NCI-H2171 (cell line): Measurements from ENCODE around the gene GALNS.

Experiments used
- DNase-seq: peaks from one replicate; lab custom pipeline; 2025; lab: John Stamatoyannopoulos, UW

Gene GALNS

GRCh38 chr16:88856122-88856827, 472 bp downstream of the GALNS start:
- no peak for DNase-seq

- no peak for DNase-seq
Measured at GRCh38 chr16:88855736-88856121, 1.0 kb downstream of the GALNS start.

GRCh38 chr16:88855176-88855575, 1.6 kb downstream of the GALNS start:
- no peak for DNase-seq

GRCh38 chr16:88854306-88855111, 2.2 kb downstream of the GALNS start:
- DNase-seq: no peak

DNA sequence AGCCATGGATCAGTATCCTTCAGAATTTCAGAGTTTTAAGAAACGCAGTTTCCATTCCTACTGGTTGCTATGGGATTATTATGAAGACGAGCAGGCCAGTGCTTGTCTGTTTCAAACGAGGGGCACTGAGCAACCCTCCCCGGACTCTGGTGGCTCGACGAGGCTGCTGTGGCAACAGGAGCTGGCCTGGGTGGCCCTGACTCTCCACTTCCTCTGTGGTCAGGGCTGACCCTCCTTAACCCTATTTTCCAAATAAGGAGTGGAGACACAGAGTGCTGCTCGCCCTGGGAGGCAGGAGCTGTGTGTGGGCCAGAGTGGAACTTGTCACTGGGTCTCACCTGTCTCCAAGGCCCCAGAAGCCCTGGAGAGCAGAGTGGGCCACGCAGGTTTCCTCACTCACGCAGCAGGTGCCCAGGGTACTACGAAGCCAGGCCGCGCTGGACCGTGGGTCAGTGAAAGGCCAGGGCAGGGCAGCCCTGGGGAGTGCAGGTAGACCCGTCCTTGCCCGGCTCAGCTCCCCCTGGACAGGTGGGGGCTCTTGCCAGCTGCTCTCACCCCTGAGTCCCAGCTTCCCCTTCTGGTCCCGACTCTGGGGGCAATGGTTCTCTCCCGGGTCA, 3.3 kb downstream of the GALNS start:
- DNase-seq: no peak

DNA sequence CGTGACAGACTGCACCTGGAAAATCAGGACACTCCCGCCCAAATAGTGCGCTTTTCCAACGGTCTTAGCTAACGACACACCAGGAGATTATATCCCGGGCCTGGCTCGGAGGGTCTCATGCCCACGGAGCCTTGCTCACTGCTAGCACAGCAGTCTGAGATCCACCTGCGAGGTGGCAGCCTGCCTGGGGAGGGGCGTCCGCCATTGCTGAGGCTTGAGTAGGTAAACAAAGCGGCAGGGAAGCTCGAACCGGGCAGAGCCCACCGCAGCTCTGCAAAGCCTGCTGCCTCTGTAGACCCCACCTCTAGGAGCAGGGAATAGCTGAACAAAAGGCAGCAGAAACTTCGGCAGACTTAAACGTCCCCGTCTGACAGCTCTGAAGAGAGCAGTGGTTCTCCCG, 5.1 kb downstream of the GALNS start:
- DNase-seq: no peak

DNA sequence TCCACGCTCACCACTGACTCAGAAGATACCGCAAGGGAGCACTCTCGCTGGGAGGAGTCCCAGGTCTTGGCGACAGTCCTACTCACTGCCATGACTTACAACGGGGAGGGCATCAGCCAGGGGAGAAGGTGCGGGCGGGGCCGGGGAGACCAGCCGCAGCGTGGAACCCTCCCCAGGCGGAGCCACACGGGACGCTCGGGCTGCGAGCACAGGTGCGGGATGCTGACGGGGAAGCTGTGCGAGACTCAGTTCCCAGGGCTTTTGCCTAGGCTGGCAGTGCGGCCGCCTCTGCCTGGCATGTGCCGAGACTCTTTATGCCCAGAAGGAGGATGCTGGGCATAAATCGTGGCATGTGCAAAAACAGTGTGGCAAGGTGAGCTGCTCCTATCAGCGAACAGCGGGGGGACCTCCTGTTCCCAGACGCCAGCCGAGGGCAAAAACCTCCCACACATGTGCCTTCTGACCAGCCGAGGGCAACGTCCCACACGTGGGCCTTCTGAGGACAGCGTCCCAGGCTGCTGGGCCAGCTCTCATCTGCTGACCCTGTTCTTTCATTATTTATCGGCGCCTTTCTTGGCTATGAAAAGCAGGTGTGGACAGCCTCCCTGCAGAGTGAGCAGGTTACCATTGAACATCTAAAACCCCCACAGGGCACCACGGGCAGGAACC, 6.1 kb downstream of the GALNS start:
- DNase-seq: no peak

DNA sequence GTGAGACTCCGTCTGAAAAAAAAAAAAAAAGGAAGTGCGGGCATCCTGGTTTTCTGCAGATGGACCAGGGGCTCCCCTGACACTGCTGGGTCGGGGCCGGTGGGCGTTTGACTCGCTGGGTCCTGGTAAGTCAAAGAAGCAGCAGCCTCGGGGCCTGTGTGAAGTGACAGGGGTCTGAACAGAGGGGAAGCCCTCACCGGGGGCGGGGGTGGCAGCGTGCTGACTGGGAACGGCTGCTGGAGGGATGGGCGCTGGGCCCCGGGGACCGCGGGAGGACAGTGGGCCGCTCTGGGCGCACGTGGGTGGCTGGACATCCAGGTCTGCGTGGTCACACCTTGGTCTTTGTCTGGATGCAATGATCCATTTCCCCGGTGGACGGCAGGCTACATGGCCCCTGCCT, 8.2 kb downstream of the GALNS start:
- no peak for DNase-seq

DNA sequence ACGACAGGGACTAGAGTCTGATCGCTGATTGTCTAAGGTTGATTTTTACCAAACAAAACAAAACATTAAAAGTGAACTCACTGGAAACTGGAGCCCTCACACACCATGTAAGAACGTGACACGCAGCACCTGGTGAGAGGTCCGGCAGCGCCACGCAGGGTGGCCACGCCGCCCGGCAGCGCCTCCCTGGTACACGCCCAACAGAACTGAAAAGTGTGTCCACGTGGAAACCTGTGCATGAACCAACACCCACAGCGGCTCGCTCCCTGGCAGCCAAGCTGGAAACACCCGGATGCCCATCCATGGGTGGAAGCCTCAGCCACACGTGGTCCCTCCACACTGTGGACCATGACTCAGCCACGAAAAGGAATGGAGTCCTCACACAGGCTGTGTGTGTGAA, 9.1 kb downstream of the GALNS start:
- DNase-seq: no peak

DNA sequence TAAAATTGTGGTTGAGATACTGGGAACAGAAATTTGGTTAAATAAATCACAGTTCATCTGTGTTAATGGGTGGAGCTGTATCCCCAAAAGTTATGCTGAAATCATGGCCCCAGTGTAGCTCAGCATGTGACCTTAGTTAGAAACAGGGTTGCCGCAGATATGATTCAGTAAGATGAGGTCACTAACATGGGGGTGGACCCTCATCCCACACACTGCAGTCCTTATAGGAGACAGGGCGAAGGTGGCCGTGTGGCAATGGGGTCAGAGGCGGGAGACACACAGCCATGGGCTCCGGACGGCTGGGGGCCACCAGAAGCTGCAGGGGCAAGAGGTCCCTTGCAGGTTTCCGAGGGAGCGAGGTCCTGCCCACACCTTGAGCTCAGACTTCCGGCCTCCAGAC, 10.7 kb downstream of the GALNS start:
- no peak for DNase-seq

- DNase-seq: no peak
Measured at GRCh38 chr16:88844419-88845036, 12.2 kb downstream of the GALNS start.

DNA sequence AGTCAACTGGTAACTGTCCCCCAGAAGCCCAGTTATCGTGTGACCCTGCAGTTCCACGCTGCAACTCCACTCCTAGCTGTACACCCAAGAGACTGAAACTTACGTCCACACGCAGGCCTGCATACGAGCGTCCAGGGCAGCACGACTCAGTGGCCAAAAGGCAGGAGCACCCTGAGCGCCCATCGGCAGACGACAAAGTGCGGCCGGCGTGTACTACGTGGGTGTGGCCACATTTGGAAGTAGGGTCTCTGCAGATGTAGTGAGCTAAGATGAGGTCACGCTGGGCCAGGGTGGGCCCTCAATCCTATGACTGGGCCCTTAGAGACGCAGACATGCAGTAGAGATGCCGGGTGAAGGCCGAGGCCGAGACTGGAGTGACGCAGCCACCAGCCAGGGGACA, 13.5 kb downstream of the GALNS start:
- DNase-seq: no peak

DNA sequence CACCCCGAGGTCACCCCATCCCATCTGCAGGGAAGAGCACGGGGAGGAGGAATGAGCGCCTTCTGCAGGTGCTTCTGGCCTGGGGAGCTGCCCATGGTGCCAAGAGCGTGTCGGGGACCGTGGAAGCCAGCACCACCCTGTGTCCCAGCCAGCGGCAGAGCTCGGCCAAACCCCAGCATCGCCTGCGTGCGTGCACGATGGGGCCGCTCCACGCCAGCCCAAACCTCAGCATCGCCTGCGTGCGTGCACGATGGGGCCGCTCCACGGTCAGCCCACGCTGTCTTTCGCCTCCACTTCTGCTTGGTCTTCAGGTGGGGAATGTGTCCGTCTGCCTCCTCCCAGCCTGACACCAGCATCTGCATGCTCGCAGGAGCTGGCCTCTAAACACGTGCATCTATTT, 13.9 kb downstream of the GALNS start:
- DNase-seq: no peak

GRCh38 chr16:88842308-88842756, 14.4 kb downstream of the GALNS start:
- no peak for DNase-seq

GRCh38 chr16:88841521-88842307, 15.0 kb downstream of the GALNS start:
- DNase-seq: no peak

- no peak for DNase-seq
Measured at GRCh38 chr16:88840600-88841215, 16.0 kb downstream of the GALNS start.

DNA sequence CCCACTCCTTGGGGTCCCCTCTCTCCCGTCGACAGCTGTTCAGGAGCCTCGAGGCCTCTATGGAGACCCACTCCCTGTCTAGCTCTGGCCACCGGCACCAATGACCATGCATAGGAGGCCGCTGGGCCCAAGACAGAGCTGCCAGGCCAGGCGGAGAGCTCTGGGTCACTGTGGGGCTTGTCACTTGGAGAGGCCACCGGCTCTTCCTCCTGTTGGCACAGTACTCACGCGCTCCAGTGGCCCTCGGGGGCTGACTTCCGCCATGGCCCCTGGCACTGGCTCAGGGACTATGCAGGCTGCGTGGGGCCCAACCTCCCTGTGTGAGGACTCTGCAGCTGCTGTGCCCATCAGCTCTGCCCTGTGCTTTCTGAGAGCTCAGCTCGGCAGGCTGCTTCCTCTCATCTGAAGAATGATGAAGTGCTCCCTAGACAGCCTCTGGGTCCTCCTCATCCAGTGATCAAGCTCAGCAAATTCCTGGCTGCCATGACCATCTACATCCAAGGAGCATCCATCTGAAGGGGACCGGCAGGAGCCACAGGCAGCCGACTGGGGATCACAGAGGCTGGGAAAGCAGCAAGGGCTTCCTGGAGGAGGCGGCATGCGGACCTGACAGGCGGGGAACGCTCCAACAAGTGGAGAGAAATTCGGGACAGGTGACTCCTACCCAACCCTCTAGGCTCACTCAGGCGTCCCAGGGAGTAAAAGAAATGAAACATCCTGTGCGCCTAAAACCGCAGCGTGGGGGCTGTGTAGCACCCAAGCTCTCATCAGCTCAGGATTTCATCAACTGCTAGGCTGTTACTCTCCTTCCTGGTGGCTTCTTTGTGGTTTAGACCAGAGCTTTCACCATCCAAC, 16.8 kb downstream of the GALNS start:
- no peak for DNase-seq

DNA sequence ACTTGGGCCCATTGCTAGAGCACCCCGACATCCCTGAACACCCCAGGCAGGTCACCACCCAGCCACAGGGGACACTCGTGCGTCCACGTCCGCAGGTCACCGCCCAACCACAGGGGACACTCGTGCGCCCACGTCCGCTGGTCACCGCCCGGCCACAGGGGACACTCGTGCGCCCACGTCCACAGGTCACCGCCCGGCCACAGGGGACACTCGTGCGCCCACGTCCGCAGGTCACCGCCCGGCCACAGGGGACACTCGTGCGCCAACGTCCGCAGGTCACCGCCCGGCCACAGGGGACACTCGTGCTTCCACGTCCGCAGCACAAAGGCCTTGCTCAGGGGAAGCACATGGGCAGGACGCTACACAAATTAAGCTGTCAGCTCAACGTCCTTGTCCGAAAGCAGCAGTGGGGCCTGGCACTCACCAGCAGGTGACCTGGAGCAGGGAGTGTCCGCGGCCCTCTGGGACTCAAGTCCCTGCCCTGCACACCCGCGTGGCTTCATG, 17.7 kb downstream of the GALNS start:
- DNase-seq: no peak

DNA sequence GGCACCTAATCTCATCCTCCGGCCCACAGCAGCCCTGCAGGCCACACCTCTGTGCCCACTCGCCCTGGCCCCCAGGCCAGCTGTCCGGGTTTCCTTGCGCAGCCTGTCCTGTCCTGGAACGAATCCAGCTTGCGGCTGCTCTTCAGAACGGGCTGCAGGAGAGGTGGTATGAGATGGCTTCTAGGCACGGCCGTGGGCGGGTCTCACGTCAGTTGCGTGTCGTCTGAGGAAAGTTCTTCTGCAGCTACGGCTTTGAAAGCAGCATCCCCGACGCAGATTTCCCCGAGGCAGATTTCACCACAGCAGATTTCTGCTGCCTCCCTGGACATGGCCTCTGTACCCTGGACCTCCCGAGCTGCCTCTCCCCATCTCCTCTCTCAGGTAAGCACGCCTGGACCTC, 18.2 kb downstream of the GALNS start:
- DNase-seq: no peak

GRCh38 chr16:88837806-88838205, 18.9 kb downstream of the GALNS start:
- DNase-seq: no peak
